IPS DF 4.7 (cell line): ENCODE results near the gene KAT5.
"Not testable (repeated sequence)": the region's sequence is repeated elsewhere in the genome, so short reads cannot be mapped to it uniquely, and the experiment has no call there.

Source experiments
- DNase-seq: peaks from one replicate; pipeline ENCODE4 v3.0.0-alpha.2; 2013; ENCODE audit warnings: low spot score; ENCODE audit errors: extremely low read depth

KAT5 gene

DNA sequence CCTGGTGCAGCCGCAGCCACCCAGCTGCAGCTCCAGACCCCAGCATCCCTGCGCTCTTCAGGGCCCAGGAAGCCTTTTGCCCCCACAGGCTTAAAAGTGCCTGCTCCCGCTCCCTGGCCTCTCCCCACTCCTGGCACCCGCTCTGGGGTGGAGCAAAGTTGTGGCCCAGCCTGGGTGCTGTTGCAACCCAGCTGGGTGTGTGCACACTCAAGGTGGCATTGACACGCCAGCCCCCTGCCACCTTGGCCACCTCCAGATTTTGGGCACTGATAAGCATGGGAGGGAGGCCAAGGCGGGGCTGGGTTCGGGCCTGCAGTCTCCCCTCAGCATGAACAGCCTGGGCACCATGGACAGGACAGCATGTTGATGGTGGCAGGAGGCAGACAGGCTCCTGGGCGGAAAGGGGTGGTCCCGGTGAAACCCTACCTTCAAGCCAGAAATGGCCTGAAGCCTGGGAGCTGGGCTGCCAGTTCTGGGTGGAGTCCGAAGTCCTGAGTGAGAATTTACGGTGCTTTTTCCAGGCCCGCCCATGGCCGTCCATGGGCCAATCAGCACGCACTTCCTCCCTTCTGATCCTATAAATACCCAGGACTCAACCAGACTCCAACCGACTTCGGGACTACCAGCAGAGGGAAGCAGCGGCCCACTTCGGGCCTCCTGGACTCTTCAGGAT, 32.1 kb downstream of the KAT5 start:
- DNase-seq = no peak

DNA sequence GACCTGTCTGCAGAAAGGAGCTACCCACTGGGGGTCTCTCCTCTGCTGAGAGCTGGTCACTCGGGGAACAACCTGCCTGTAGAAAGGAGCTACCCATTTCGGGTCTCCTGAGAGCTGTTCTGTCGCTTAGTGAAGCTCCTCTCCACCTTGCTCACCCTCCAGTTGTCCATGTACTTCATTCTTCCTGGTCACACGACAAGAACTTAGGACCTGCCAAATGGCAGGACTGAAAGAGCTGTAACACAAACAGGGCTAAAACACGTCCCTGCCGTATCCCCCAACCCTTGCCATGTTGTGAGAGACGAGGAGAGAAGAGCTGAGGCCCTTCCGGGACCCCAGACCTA, 32.6 kb downstream of the KAT5 start:
- no peak for DNase-seq

GRCh38 chr11:65745049-65745448, 33.0 kb downstream of the KAT5 start:
- no peak for DNase-seq

GRCh38 chr11:65762169-65762568, 50.1 kb downstream of the KAT5 start:
- DNase-seq = not testable (repeated sequence)

- DNase-seq = not testable (repeated sequence)
Observed at GRCh38 chr11:65762816-65763215, 50.8 kb downstream of the KAT5 start.

- DNase-seq = no peak
Observed at GRCh38 chr11:65764434-65764833, 52.4 kb downstream of the KAT5 start.

GRCh38 chr11:65766535-65766934, 54.5 kb downstream of the KAT5 start:
- no peak for DNase-seq

- no peak for DNase-seq
Observed at GRCh38 chr11:65767406-65767805, 55.4 kb downstream of the KAT5 start.

DNA sequence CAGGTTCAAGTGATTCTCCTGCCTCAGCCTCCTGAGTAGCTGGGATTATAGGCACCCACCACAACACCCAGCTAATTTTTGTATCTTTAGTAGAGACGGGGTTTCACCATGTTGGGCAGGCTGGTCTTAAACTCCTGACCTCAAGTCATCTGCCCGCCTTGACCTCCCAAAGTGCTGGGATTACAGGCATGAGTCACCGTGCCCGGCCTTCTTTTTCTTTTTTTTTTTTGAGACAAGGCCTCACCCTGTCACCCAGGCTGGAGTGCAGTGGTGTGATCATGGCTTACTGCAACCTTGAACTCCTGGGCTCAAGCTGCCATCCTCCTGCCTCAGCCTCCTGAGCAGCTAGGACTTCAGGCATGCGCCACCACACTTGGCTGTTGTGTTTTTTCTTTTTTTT, 55.8 kb downstream of the KAT5 start:
- DNase-seq = not testable (repeated sequence)
